C1 segment of cervical spinal cord (tissue), 14 donors: ENCODE results near the gene CDC40.

Experiments used
- DNase-seq, 14 donors: peaks; one replicate each; lab custom pipeline; 2025; lab: John Stamatoyannopoulos, UW

The CDC40 gene

GRCh38 chr6:110180228-110181008 lies at the start of gene CDC40:
CDC40 (plus strand) TSS chr6:110180427; CDS start chr6:110180445, 18 bp downstream.
- DNase-seq = peak in 13 of 14 donors; percentile 40 to 92 (median 66)

GRCh38 chr6:110137924-110138887 lies 42.0 kb upstream of the CDC40 start:
- DNase-seq = no peak

- DNase-seq = no peak
Observed at GRCh38 chr6:110139052-110139451, 41.2 kb upstream of the CDC40 start.

DNA sequence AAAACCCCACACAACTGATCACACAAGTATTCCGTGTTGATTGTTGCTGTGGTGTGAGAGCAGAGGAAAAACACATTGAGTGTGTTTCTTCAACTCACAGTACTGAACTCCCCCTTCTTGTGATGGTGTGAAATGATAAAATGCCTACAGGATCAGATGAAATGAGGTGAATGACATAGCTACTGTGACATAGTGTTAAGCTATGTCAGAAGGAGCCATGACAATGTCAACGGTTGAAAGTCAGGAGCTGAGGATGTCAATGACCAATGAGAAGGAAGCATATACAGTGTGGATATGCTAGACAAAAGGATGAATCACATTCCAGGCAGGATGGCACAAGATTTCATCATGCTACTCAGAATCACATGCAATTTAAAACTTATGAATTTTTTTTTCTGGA lies 39.6 kb upstream of the CDC40 start:
- no peak for DNase-seq

GRCh38 chr6:110147870-110148269 lies 32.4 kb upstream of the CDC40 start:
- DNase-seq = no peak

DNA sequence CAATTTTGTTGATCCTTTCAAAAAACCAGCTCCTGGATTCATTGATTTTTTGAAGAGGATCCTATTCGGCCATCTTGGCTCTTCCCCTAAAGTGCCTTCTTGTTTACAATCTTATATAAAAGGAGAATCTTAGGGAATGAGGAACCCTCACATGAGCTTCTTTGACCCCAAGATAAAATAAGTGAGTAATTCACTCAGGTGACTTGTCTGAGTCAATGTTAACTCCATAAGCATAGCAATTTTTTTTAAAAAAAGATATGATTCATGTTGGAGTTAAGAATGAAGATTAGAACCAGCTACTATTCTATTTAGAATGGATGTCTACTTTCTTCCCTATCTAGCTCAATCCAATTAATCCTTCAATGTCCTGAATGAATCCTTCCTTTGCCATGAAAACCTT lies 21.7 kb upstream of the CDC40 start:
- no peak for DNase-seq

- DNase-seq = no peak
Observed at GRCh38 chr6:110170081-110170480, 10.1 kb upstream of the CDC40 start.

GRCh38 chr6:110173506-110174132 lies 6.6 kb upstream of the CDC40 start:
- peak in 1 of 14 donors; percentile 12 for DNase-seq

- DNase-seq = peak in 12 of 14 donors; percentile 21 to 82 (median 54)
Observed at GRCh38 chr6:110178626-110179405, 1.4 kb upstream of the CDC40 start.

DNA sequence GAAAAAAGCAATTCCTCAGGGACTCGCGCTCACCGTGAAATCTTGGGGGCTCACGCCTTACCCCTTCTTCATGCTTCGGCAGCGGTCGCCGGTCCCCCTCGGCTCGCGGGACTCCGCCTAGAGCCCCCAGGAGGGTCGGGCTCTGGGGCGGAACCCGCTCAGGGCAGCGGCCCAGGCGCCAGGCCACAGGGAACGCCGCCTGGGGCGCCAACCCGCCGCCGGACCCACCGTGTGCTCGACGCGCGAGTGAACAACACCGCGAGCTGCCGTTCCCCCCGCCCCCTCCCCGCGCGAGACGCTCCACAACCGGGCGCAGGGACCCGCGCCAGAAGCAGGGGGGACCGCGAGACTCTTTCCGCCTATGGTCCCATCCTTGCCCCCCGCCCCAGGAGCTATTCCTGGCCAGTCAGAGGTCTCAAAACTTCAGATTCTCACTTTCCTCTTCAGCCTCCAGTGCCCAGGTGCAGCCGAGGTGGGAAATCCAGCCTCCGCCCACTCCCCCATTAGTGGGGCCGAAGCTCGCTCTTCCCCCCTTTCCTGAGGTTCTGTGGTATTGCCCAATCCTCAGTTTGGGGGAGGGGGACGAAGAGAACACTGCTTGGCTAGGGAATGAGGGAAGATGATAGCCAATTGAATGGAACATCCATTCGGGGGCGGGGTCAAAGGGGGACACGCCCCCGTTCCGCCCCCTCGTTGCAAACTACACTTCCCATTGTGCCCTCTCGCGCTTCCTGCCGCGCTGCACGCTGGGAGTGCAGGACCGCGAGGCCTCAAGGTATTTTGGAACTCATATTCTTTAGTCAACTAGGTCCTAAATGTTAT lies 610 bp upstream of the CDC40 start, which contains the start of gene WASF1:
Gene WASF1 (minus strand): TSS at position 265 of the 822 bp plus-strand sequence. CDS start 52,069 bp downstream, outside the sequence.
- peak; percentile 62 to 99 (median 92) for DNase-seq

DNA sequence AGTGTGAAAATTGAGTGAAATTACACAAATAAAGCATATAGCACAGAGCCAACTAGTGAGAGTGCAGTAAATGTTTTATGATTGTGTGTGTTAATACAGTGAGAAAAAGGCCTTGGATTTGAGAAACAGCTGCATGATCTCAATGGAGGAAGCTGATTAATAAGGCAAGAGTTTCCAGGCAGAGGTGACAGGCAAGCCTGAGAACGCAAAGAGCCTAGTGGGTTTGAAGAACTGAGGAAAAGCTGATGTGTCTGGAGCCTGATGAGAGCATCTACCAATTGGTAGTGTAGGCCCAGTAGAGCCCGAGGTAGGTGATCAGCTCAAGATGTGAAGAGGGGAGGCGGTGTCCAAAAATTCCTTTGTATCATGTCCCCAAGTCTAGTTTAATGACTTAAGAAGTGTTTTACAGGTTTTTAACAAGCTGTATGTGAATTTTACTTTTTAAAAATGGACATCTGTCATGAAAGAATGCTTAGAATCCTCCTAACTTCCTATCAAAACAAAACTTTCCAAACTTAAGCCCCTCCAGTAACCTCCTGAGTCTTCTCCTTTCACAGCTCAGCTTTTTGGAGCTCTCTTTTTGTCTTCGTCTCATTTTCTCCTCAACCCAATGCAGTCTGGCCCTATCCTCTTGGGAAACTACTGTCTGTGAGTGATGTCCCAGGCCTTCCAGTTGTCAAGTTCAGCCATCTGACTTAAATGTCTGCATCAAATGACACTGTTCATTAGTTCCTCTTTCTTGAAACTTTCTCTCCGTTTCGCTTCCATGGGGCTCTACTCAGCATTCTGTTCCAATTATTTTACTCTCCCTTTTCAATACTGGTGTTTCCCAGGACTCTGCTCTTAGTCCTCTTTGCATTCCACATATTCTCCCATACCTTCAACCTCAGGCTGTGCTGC lies 1.2 kb downstream of the CDC40 start:
- no peak for DNase-seq

- no peak for DNase-seq
Observed at GRCh38 chr6:110183292-110183885, 3.2 kb downstream of the CDC40 start.

- DNase-seq = no peak
Observed at GRCh38 chr6:110185879-110186278, 5.7 kb downstream of the CDC40 start.

- DNase-seq = no peak
Observed at GRCh38 chr6:110188791-110189190, 8.6 kb downstream of the CDC40 start.

DNA sequence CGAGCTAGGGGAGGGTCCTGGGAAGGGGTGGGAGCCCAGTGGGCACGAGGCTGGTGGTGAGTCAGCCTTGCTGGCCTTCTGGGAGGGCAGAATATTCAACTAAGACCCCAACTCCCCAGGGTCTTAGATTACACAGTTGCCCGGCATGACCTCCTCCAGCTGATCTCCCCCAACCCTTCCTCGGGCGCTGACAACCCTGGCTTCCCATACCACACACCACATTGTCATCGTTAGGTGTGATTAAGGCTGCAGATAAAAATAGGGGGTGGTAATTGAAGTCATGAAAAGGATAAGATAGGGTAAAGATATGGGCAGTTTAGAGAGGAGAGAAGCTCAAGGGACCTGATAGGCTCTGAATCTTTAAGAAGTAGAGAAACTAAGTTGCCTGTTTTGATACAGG lies 10.5 kb downstream of the CDC40 start:
- DNase-seq = no peak

GRCh38 chr6:110191477-110191876 lies 11.2 kb downstream of the CDC40 start:
- DNase-seq = no peak

DNA sequence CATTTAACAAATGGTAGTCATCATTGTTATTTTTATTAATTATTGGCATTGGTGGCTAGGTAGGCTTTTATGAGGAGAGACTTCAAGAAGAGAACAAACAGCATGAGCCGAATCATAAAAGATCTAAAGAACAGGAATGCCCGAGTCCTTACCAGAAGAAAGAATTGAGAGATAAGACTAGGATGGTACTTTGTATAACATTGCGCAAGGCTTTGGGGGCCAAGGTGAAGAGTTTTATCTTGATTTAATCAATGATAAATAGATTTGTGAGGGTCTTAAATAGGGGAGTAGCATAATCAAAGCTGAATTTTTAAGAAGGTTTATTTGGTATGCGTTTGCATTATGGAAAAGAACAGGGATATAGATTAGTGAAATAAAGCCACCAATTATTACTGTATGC lies 15.4 kb downstream of the CDC40 start:
- no peak for DNase-seq

GRCh38 chr6:110196874-110197273 lies 16.6 kb downstream of the CDC40 start:
- DNase-seq = no peak

DNA sequence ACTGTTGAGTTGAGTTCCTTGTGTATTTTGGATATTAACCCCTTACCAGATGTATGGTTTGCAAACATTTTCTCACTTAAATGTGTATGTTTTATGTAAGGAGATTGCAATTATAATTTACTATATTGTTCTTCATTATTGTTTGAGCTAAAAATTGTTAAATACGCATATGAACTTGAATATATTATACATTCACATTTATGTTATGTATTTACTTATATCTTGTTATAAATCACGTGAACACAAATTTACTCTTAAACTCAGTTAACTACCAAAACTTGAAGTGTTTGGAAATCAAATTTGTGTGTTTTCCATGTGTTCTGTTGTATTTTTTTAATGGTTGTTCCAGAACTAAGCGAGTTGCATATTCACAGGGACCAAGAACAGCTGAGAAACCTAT lies 18.3 kb downstream of the CDC40 start:
- no peak for DNase-seq
